ENCODE data around the gene CYTH4. TPM values are rescaled to one million over a fixed set of nuclear protein-coding genes. Genes with fewer than 3 reads are reported as not detected.

CYTH4 gene
- total RNA-seq, 1 donor from 2014 or later = 16.3 TPM

GRCh38 chr22:37329238-37330140, 47.2 kb downstream of the CYTH4 start:
- DNase-seq (ENCODE audit: low spot score) = no peak

GRCh38 chr22:37330200-37331033, 48.1 kb downstream of the CYTH4 start:
- DNase-seq (ENCODE audit: low spot score) = no peak

DNA sequence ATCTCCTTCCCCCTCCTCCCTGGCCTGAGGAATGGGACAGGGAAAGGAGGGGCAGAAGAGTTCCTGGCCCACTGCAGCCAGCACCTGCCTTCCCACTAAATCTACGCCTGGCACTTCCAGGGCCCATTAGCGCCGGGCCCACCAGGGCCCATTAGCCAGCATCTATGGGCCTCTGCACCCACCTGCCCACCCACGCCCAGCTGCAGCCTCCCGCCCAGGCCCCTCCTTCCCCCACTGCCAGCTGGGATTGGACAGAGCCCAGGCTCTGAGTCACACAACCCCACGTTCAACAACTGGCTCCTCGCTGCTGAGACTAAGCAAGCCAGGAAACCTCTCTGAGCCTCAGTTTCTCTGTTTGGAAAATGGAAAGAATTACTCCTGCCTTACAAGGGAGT, 48.7 kb downstream of the CYTH4 start:
- no peak for DNase-seq (ENCODE audit: low spot score)

GRCh38 chr22:37331856-37332536, 49.7 kb downstream of the CYTH4 start:
- no peak for DNase-seq (ENCODE audit: low spot score)

DNA sequence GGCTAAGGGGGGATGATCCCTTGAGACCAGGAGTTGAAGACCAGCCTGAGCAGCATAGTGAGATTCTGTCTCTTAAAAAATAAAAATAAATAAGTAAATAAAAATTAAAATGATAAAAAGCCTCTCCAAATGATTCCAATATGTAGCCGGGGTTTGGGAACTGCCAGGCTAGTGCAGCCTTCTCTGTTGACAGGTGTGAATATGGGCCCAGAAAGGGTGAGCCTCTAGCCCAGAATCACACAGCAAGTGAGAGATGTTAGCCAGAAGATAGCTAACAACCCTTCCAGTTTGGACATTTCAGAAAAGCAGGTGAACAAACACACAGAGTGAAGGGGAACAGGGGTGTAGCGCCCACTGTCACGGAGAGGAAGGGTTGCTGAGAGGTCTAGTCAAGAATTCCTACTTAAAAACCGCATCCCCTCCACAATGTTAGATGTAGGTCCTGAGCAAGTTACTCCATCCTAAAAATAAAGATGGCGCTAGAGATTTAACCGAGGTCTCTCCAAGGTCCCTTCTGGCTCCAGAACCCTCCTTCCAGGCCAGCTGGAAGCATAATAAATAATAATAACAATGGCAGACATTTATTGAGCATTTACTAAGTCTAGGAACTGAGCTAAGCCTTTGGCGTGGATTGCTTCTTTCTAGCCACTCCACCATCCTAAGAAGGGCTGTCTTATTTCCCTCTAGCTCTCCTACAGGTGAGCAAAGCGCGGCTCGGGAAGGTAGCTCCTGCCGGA, 51.6 kb downstream of the CYTH4 start:
- DNase-seq (ENCODE audit: low spot score) = no peak

DNA sequence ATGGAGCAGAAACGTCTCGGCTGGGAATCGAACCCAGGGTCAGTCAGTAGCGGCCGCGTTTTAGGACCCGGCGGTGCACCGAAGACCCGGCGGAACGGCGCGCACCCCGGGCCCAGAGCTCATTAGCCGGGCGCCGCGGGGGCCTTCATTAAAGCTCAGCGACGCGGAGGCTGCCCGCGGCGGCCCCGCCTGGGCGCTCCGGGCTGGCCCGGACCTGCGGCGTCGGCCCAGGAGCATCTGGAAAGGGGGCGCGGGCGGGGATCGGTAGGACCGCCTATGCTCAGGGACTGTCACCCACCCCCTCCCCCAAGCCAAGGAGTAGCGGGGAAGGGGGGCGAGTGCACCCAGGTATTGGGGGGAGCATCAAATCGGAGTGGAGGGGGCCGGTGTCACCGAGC, 52.2 kb downstream of the CYTH4 start:
- DNase-seq (ENCODE audit: low spot score) = no peak

GRCh38 chr22:37334859-37335805, 52.8 kb downstream of the CYTH4 start:
- no peak for DNase-seq (ENCODE audit: low spot score)

DNA sequence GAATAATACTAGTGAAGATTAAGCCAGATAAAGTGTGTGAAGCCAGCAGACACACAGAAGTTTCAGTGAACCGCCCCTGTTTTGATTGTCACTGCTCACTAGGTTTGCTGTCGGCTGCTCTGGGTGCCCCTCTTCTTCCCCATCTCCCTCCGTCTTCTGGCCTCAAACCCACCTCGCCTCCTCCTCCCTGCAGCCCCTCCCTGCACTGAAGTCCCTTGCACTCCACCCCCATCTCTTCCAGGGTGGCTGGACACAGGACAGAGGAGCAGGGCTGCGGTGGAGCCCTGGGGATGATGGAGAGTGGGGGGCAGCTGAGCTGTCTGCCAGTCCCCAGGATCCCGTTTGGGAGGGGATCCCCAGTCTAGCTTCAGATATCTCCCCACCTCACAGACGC, 53.5 kb downstream of the CYTH4 start:
- DNase-seq (ENCODE audit: low spot score) = no peak

DNA sequence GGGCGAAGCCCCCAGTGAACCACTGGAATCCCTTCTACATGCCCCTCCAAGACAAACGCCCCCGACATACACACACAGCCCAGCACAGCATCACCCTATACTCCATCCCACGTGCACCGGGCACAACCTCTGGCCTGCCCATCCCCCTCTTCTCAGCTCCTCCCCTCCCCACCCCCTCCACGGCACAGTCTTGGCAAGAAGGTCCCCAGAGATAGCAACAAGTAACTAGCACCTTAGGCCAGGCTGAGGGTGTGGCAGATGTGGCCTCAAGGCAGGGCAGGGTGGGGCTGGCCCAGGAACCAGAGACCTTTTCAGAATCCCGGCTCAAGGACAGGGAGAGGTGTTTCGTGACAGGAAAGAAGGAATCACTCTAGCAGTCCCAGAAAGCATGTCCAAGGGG, 54.3 kb downstream of the CYTH4 start:
- DNase-seq (ENCODE audit: low spot score) = no peak

- DNase-seq (ENCODE audit: low spot score) = no peak
Observed at GRCh38 chr22:37337204-37337943, 55.1 kb downstream of the CYTH4 start.

GRCh38 chr22:37338539-37339246, 56.4 kb downstream of the CYTH4 start:
- DNase-seq (ENCODE audit: low spot score) = no peak

DNA sequence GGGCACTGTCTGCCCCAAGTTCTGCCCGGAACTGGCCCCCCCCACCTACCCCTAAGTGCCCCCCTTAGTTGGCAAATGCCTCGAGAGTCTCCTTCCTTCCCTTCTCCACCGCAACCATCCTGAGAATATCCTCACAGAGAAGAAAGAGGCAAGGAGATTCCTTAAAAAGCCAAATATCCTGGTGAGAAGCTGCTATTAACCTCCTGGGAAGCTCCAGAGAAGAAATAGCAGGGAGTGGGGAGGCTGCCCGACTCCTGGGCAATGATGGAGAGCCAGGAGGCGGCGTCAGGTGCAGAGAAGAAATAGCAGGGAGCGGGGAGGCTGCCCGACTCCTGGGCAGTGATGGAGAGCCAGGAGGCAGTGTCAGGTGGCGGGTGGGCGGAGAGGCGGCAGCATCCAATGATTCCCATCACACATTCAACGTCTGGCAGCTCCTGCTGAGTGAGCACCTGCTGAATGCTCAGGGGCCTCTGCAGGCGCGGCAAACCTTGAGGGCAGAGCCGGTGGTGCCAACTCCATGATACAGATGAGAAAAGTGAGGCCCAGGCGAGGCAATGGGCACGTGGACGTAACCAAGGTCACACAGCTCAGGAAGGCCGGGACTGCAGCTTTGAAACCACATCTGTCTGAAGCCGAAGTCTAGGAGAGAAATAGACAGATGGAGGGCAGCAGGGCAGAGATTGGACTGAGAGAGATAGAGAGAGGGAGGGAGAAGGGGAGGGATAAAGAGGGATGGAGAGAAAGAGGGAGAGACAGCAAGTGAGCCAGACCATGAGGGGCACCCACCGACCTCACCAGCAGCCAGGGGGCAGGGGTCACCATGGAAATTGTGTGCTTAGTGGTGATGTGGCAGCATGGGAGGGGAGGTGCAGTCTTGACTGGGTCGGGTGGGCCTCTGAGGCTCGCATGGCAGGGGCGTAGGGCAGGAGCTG, 58.3 kb downstream of the CYTH4 start:
- DNase-seq (ENCODE audit: low spot score) = no peak

GRCh38 chr22:37342065-37342464, 59.8 kb downstream of the CYTH4 start:
- no peak for DNase-seq (ENCODE audit: low spot score)

DNA sequence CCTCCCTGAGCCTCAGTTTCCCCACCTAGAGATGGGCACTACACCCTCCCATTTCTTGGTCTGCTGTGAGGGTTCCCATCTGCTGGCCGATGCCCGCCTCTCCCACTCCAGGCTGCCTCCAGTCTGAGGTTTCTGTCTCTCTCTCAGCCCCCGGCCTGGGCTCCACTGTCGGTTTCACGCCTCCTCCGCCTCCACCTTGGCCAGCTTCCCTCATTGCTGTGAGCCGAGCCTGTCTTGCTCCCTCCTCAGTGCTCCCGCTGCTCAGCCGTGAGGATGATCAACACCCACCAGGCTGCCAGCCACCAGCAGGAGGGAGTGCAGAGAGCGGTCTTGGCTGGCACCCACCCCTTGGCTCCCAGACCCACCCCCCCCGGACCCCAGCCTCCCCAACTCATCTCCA, 61.0 kb downstream of the CYTH4 start:
- no peak for DNase-seq (ENCODE audit: low spot score)

DNA sequence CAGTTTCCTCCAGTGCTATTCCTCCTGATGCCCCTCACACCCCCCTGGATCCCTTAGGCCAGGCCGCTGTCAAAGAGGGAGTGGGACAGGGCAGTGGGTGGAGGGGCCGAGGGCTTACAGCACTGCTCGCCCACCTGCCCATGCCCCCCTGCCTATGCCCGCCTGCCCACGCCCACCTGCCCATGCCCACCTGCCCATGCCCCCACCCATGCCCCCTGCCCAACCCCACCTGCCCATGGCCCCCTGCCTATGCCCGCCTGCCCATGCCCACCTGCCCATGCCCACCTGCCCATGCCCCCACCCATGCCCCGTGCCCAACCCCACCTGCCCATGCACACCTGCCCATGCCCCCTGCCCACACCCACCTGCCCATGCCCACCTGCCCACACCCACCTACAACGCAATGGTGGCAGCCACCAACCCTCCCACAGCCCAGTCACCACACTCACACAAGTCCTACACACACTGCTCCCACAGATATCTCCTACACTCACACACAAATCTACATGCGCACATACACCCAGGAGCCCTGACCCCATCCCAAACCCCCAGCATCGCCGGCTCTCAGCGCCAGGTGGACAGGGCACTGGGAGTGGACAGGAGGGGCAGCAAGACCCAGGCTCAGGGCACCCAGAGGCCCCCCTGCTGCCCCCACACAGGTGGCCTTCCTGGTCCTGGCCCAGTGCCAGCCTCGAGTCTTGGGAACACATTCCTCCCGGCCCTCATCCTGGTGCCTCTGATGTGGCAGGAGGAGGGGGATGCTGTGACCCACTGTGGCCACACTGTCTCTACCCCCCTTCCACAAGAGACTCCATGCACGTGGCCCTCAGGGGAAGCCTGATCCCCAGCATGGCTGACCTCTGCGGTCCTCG, 61.8 kb downstream of the CYTH4 start:
- no peak for DNase-seq (ENCODE audit: low spot score)

DNA sequence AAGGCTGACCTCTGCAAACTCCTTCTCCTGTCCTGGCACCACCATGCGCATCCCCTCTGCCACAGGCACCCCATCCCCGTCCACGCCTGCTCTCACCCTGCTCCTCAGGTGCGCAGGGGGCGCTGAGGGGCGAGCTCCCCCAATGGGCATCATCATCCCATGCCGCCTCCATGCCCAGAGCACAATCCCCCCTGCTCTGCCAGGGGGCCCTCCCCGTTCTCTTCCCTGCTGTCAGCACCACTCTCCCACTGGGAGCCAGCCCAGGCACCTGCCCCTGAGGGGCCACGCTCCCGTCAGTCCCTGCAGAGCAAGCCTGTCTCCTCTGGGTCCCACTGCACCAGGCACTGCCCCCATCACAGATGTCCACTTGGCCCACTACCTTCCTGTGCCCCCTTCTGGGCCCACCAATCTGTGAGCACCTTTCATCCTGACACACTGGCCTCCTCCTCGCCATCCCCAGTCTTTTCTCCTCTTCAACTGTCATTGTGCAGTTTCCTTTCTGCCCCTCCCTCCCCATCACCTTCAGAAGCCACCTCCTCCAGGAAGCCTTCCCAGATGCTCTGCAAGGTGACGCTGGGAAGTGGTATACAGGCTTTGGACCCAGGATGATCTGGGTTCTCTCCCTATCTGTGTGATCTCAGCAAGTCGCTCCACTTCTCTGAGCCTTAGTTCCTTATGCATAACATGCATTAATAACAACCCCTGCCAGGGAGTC, 62.6 kb downstream of the CYTH4 start:
- no peak for DNase-seq (ENCODE audit: low spot score)
